BE2C (cell line): ENCODE data around the gene CFAP20DC.

ENCODE experiments used
- DNase-seq: peaks from one replicate; pipeline ENCODE4 v3.0.0-alpha.2; 2020
- H3K27me3 ChIP-seq: fragments of 250-450 bp; sonication (Bioruptor Pico); 2 replicates; pipeline ENCODE4 v1.5.1; 2020; ENCODE audit warnings: mild to moderate bottlenecking
- H3K36me3 ChIP-seq: fragments of 250-450 bp; sonication (Bioruptor Pico); 2 replicates; pipeline ENCODE4 v1.5.1; 2020; ENCODE audit warnings: mild to moderate bottlenecking
- H3K4me1 ChIP-seq: fragments of 250-450 bp; sonication (Bioruptor Pico); 2 replicates; pipeline ENCODE4 v1.5.1; 2020
- H3K4me3 ChIP-seq: 2 replicates; pipeline ENCODE4 v1.5.1; 2011; ENCODE audit warnings: low read depth, low read length
- H3K9me3 ChIP-seq: fragments of 250-450 bp; sonication (Bioruptor Pico); 2 replicates; pipeline ENCODE4 v1.5.1; 2020
- TF ChIP-seq, protein P1 (sequence below): IDR thresholded peaks from 2 replicates; pipeline ENCODE4 v1.5.1; 2012; ENCODE audit warnings: mild to moderate bottlenecking, low read depth, low read length

The CFAP20DC gene

DNA sequence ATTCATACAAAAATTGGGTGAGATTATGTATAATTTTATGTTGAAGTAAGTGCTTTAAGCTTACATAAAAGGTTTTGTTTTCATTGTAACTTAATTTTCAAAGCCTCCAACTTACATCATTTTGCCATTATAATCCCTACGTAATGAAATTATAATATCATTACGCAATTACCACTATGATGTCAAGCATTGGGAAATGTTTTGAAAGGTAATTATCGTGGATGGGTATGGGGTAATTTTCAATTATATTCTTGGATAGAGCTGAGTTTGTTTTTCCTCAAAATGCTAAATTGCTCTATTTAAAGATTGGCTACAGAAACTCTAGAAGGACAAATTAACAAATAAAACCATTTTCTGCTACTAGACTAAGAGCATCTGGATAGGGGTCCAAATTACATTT is 303.1 kb downstream of the CFAP20DC start:
- no peaks in the 10 kb centered on the region for H3K36me3 ChIP-seq
- no peak overlapping the region for H3K4me3 ChIP-seq
- no peaks in the 10 kb centered on the region for H3K27me3 ChIP-seq
- TF ChIP-seq, protein P1, sequence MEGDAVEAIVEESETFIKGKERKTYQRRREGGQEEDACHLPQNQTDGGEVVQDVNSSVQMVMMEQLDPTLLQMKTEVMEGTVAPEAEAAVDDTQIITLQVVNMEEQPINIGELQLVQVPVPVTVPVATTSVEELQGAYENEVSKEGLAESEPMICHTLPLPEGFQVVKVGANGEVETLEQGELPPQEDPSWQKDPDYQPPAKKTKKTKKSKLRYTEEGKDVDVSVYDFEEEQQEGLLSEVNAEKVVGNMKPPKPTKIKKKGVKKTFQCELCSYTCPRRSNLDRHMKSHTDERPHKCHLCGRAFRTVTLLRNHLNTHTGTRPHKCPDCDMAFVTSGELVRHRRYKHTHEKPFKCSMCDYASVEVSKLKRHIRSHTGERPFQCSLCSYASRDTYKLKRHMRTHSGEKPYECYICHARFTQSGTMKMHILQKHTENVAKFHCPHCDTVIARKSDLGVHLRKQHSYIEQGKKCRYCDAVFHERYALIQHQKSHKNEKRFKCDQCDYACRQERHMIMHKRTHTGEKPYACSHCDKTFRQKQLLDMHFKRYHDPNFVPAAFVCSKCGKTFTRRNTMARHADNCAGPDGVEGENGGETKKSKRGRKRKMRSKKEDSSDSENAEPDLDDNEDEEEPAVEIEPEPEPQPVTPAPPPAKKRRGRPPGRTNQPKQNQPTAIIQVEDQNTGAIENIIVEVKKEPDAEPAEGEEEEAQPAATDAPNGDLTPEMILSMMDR, result no peak
- DNase-seq, result no peak
- no peaks in the 10 kb centered on the region for H3K4me1 ChIP-seq
- H3K9me3 ChIP-seq, result no peaks in the 10 kb centered on the region

DNA sequence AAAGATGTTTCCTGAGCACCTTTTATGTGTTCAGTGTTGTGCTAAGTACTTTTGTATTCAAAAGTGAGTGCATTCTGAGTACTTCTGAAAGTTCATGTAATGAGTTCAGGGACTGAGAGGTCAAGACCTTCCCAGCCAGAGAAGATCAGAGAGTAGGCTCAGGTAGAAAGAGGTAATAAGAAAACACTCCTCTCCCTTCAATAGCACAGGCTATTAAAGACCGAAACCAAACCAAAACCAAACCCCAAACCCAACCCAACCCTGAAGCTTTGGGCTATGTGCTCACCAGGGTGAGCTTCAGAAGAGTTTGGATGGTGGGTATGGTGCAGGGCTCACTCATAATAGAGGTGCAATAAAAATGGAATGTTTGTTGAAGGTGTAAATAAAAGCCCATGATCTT is 306.5 kb downstream of the CFAP20DC start:
- H3K36me3 ChIP-seq, result no peaks in the 10 kb centered on the region
- TF ChIP-seq, protein P1, result no peak
- no peak for DNase-seq
- H3K4me3 ChIP-seq, result no peak overlapping the region
- no peaks in the 10 kb centered on the region for H3K27me3 ChIP-seq
- H3K9me3 ChIP-seq, result no peaks in the 10 kb centered on the region
- H3K4me1 ChIP-seq, result no peaks in the 10 kb centered on the region

DNA sequence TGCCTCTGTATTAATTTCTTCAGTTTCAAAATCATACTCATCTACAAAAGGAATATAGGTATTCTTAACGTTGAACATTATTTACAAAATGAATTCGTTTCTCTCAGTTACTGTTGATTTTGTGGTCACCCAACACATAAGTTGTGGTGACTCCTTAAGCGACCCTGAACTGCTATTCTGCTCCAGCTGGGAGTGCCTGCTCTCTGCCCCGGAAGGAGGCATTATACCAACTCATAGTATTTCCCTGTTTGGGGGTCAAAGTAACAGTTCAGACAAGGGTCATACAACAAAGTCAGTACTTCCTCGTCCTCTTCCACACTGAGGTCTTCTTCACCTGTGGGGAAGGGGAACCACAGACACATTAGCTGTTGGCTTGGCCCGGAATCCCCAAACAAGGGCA is 307.6 kb downstream of the CFAP20DC start:
- no peak overlapping the region for H3K4me3 ChIP-seq
- no peak for DNase-seq
- H3K27me3 ChIP-seq, result no peaks in the 10 kb centered on the region
- TF ChIP-seq, protein P1, result no peak
- H3K4me1 ChIP-seq, result no peaks in the 10 kb centered on the region
- H3K36me3 ChIP-seq, result no peaks in the 10 kb centered on the region
- no peaks in the 10 kb centered on the region for H3K9me3 ChIP-seq

DNA sequence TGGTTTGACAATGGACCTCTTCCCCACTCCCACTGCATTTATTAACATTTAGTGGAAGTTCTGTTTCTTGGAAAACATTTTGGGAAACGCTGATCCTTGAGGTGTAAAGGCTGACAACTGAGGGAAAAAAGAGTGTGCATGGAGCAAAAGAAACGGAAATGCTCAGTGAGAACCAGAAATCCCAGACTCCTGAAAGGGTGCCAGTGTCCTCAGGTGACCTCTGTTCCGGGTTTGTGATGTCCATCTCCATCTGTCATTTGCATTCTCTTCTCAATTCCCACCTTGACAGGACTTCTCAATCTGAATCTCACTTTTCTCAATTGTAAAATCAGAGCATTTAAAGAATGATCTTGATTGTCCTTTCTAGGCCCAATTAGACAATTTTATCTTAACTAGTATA is 312.2 kb downstream of the CFAP20DC start:
- Histone ChIP-seq H3K4me1 (no peaks in the 10 kb centered on the region), H3K27me3 (no peaks in the 10 kb centered on the region), H3K9me3 (no peaks in the 10 kb centered on the region), H3K4me3 (no peak overlapping the region), H3K36me3 (no peaks in the 10 kb centered on the region)
- no peak for DNase-seq
- TF ChIP-seq, protein P1, result no peak

DNA sequence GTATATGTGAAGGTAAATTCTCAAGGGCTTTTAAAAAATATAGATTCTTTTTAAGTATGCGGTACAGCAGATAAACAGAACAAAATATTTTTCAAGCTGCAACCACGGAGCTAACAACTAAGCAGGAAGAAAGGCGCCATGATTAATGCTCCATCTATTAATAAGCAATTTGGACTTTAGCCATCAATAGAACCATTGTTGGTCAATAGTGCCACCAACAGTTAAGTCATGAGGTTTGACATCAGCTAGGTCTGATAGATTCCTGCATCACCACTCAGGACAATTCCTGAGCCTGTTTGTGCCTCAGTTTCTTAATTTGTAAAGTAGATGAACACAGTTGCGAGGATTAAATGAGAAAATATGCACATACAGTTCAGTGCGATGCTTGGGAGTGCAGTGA is 318.2 kb downstream of the CFAP20DC start:
- no peaks in the 10 kb centered on the region for H3K4me1 ChIP-seq
- TF ChIP-seq, protein P1, result no peak
- no peaks in the 10 kb centered on the region for H3K9me3 ChIP-seq
- H3K4me3 ChIP-seq, result no peak overlapping the region
- no peak for DNase-seq
- H3K36me3 ChIP-seq, result no peaks in the 10 kb centered on the region
- H3K27me3 ChIP-seq, result no peaks in the 10 kb centered on the region

DNA sequence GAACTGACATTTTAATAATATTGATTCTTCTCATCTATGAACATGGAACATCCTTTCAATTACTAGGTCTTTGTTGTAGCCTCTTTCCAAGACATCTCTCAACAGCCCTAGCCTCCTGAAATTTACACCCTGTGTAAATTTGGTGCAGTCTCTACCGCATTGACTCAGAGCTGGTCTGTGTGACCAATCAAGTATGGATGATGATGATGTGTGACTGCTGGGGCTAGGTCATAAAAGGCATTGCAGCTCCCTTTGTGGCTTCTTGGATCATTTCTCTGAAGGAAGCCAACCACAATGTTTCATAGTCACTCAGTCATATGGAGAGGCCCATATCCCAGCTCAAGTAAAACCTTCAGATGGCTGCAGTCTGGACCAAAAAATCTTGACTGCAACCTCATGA is 321.1 kb downstream of the CFAP20DC start:
- H3K4me1 ChIP-seq, result no peaks in the 10 kb centered on the region
- no peak overlapping the region for H3K4me3 ChIP-seq
- TF ChIP-seq, protein P1, result no peak
- no peaks in the 10 kb centered on the region for H3K36me3 ChIP-seq
- no peaks in the 10 kb centered on the region for H3K9me3 ChIP-seq
- DNase-seq, result no peak
- H3K27me3 ChIP-seq, result no peaks in the 10 kb centered on the region
